ENCODE measurements around the gene MB21D2.
"Not testable (repeated sequence)": the region's sequence is repeated elsewhere in the genome, so short reads cannot be mapped to it uniquely, and the experiment has no call there.

Gene MB21D2

GRCh38 chr3:192917404-192918274 is at the start of gene MB21D2:
TSS of gene MB21D2 (minus strand) at chr3:192917856. CDS start at chr3:192917840, 16 bp downstream.
- DNase-seq (ENCODE audit: low spot score), result peak; percentile 44

DNA sequence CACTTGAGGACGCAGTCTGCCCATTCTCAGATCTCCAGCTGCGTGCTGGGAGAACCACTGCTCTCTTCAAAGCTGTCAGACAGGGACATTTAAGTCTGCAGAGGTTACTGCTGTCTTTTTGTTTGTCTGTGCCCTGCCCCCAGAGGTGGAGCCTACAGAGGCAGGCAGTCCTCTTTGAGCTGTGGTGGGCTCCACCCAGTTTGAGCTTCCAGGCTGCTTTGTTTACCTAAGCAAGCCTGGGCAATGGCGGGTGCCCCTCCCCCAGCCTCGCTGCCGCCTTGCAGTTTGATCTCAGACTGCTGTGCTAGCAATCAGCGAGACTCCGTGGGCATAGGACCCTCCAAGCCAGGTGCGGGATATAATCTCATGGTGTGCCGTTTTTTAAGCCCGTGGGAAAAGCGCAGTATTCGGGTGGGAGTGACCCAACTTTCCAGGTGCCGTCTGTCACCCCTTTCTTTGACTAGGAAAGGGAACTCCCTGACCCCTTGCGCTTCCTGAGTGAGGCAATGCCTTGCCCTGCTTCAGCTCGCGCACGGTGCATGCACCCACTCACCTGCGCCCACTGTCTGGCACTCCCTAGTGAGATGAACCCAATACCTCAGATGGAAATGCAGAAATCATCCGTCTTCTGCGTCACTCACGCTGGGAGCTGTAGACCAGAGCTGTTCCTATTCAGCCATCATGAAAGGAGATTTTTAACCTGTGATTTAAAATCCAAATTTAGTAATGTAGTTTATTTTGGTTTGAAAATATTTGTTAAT is 47.5 kb upstream of the MB21D2 start:
- DNase-seq (ENCODE audit: low spot score), result not testable (repeated sequence)

- no peak for DNase-seq (ENCODE audit: low spot score)
These were observed 42.1 kb upstream of the MB21D2 start for GRCh38 chr3:192959773-192960172.

- DNase-seq (ENCODE audit: low spot score), result no peak
These were observed 40.7 kb upstream of the MB21D2 start for GRCh38 chr3:192958219-192958872.

DNA sequence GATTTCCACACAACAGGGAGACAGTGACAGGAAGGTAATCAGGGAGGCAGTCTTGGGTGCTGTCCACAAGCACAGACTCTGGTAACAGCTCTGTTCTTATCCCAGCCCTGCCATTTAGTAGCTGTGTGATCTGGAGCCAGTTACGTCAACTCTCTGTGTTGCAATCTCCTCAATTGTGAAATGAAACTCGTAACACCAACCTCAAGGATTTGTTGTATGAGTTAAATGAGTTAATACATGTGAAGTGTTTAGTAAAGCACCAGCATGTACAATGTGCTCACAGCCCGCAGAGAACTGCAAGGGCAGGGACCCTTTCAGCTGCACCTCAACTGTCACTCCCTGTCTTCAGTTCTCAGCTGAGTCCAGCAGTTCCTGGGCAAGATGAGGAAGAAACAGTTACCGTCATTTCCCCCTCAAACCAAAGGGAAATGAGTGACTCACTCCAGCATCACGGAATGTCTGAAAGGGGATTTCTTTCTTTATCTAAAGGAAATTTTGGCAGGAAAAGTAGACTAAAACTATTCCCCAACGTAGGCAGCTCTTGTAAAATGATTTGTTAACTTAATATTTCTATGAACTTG is 39.9 kb upstream of the MB21D2 start:
- no peak for DNase-seq (ENCODE audit: low spot score)

DNA sequence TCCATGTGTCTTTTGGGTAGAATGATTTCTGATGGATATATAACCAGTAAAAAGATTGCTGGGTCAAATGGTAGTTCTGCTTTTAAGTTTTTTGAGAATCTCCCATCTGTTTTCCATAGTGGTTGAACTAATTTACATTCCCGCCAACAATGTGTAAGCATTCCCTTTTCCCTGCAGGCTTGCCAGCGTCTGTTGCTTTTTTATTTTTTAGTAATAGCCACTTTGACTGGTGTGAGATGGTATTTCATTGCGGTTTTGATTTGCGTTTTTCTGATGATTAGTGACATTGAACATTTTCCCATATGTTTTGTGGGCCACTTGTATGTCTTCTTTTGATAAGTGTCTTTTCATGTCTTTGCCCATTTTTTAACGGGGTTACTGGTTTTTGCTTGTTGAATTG is 36.3 kb upstream of the MB21D2 start:
- no peak for DNase-seq (ENCODE audit: low spot score)

GRCh38 chr3:192947421-192947820 is 29.8 kb upstream of the MB21D2 start:
- no peak for DNase-seq (ENCODE audit: low spot score)

DNA sequence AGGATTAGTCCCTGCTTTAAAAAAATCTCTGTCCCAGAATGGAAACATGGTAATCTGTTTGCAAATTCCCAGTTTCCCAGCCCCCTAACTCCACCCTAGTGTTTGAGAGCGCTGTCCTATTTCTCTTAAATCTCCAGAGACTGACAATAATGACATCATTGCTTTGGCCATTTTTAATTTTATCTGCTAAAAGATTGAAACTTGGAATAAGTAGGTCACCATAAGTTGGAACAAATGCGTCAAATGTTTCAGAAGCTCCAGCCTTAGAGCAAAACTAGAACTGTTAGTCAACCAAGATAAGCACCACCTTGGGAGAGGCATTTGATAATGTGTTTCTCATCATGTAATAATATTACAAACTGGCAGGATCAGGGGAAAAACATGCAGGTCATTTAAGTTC is 25.7 kb upstream of the MB21D2 start:
- DNase-seq (ENCODE audit: low spot score), result no peak

- DNase-seq (ENCODE audit: low spot score), result no peak
These were observed 25.0 kb upstream of the MB21D2 start for GRCh38 chr3:192942625-192943024.

- no peak for DNase-seq (ENCODE audit: low spot score)
These were observed 22.5 kb upstream of the MB21D2 start for GRCh38 chr3:192940129-192940528.

GRCh38 chr3:192935441-192935840 is 17.8 kb upstream of the MB21D2 start:
- no peak for DNase-seq (ENCODE audit: low spot score)

DNA sequence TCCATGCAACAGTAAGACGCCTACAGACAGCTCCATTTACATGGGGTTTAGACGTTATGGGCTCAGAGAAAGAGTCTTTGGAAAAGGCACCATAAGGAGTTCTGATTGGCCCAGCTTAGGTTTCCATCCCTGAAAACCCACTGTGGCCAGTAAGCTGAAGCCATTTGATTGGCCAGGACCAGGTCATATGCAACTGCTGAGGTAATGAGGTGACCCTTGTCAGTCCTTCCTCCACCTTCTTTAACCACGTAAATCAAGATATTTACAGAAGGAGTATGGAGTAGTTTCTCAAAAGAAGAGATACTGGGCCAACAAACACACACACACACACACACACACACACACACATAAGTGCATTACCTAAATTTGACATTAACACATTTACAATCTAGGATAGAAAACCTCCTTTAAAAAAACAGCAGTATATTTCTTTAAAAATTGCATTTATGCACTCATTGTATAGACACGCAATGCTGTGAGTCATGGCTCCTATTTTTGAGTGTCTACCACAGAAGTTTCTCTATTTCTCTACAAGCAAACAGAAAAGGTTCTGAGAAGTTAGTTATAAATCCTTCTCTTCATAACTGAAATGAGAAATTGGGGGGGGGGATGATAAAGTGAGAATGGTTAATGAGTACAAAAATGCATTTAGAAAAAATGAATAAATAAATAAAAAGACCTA is 16.3 kb upstream of the MB21D2 start:
- DNase-seq (ENCODE audit: low spot score), result no peak

GRCh38 chr3:192933259-192933658 is 15.6 kb upstream of the MB21D2 start:
- DNase-seq (ENCODE audit: low spot score), result no peak

DNA sequence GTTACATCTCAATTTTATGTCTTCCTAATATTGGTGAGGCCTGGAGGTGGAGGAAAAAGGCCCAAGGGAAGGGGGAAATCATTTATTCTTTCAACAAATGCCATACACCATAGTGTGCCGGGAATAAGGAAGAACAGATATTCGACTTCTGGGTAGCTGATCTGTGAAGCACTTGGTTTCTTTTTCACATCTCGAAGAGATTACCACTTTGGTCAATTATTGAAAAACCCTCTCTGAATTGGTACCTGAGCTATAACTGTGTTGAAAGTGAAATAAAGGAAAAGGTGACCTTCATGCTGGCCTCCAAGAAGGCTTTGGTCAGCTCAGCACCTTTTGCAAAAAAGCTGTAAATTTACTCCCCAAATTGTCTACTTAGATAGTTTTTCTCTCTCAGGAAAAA is 14.2 kb upstream of the MB21D2 start:
- no peak for DNase-seq (ENCODE audit: low spot score)

DNA sequence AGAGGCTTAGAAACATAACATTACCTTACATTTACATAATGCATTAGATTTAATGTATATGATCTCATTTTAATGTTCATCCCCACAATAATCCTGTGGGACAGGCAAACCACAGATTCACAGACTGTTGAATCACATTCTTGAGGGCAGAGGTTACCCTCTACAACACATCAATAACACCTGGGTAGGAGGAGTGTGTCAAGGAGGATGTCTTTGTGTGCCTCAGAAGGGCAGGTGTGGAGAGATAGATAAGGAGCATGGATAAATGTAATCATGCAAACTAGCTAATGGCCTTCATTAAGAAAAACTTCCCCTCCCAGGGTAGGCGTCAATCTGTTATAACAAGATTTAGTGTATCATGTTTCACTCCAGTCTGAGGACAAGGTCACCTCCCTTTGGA is 12.9 kb upstream of the MB21D2 start:
- no peak for DNase-seq (ENCODE audit: low spot score)

GRCh38 chr3:192929755-192930547 is 12.3 kb upstream of the MB21D2 start:
- no peak for DNase-seq (ENCODE audit: low spot score)

- DNase-seq (ENCODE audit: low spot score), result no peak
These were observed 11.5 kb upstream of the MB21D2 start for GRCh38 chr3:192929146-192929545.

DNA sequence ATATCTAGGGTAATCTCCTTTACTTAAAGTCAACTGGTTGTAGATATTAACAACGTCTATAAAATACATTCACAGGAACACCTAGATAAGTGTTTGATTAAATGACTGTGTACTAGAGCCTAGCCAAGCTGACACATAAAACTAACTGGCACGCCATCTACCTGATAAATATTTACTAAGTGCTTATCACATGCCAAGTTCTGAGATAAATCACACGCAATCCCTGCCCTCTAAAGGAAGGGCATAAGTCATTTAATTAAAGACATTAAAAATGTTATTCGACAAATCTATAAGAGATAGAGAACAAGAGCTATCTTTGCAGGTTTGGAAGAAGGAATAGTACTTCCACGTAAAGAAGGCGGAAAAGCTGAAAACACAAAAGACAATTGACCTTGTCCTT is 11.1 kb upstream of the MB21D2 start:
- DNase-seq (ENCODE audit: low spot score), result no peak

- DNase-seq (ENCODE audit: low spot score), result no peak
These were observed 10.4 kb upstream of the MB21D2 start for GRCh38 chr3:192928016-192928415.

GRCh38 chr3:192927016-192927415 is 9.4 kb upstream of the MB21D2 start:
- no peak for DNase-seq (ENCODE audit: low spot score)

GRCh38 chr3:192923731-192924130 is 6.1 kb upstream of the MB21D2 start:
- DNase-seq (ENCODE audit: low spot score), result no peak

Data from HuH-7.5 (cell line).